Uterus (tissue), 2 donors: ENCODE results near the gene ARL8A.

ENCODE experiments used
- CTCF ChIP-seq, 4 experiments: fragments of 200-600 bp in 2 of 4; fragments of 450-650 bp in 2 of 4; sonication (generic) in 2 of 4; IDR thresholded peaks; one replicate each; pipeline ENCODE4 v1.5.1; 2016 to 2019; ENCODE audit warnings: antibody characterized with exemption in 4 of 4, mild to moderate bottlenecking in 2 of 4, moderate library complexity in 1 of 4
- POLR2A ChIP-seq, 2 donors: fragments of 450-650 bp; IDR thresholded peaks; one replicate each; pipeline ENCODE4 v1.6.1; 2016; ENCODE audit warnings: antibody characterized with exemption in 2 of 2, mild to moderate bottlenecking in 1 of 2, moderate library complexity in 1 of 2

GRCh38 chr1:202107321-202107761 lies 37.2 kb downstream of the ARL8A start:
- TF ChIP-seq CTCF (IDR thresholded peaks at IDR 0.05), result no peak
- no peak for TF ChIP-seq POLR2A (IDR thresholded peaks at IDR 0.05)
